ENCODE data around the gene CCNL2. TPM values are rescaled to one million over a fixed set of nuclear protein-coding genes. Genes with fewer than 3 reads are reported as not detected.
"Not testable (repeated sequence)": the region's sequence is repeated elsewhere in the genome, so short reads cannot be mapped to it uniquely, and the experiment has no call there.

Gene CCNL2
- polyA plus RNA-seq, 3 donors = 103 to 173 (median 106) TPM

DNA sequence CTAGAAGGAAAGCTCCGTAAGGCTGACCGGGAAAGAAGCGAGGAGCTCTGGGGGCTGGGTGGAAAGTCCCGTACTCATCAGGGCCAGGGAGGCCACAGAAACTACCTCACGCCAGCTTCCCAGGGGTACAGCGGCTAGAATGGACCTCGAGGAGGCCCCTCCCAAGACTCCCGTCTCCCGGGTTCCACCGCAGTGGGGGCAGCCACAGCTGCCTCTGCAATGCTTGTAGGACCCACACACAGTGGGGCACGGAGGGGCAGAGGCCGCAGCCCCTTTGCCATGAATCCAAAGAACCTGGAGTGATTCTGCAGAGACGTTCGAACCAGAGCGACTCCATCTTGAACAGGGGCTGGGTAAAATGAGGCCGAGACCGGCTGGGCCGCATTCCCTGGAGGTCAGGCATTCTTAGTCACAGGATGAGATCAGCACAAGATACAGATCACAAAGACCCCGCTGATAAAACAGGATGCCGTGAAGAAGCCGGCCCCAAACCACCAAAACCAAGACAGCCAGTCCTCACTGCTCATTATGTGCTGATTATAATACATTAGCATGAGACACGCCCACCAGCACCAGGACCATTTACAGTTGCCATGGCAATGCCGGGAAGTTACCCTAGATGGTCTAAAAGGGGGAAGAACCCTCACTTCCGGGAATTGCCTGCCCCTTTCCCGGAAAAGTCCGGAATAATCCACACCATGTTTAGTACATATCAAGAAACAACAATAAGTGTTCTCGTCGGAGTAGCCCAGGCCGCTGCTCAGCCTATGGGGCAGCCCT is 23.5 kb upstream of the CCNL2 start:
- no peak overlapping the region for H3K27ac ChIP-seq (ENCODE audit: low read depth, low read length)

DNA sequence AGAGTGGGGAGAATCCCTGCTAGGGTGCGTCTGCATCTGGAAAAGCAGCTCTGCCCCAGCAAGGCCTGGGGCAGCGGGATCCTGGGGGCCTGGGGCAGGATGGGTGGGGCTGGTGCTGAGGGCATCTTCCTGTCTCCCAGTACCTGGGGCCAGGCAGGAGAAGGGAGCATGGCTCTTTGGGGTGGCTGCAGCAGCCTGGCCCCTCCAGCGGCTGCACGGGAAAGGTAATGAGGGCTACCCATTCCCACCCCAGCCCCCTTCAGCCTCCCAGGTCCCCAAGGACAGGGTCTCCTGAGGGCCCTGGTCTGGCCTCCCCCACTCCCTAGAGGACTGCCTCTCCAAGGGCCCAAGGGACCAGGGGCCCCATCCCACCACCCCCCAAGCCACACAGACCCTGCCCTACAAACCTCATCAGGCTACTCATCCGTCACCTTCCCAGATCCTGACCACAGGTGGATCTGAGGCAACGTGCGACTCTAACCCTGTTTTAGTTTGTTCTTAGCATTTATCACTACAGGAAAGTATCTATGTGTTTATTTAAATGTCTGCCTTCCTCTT is 22.9 kb upstream of the CCNL2 start:
- no peak overlapping the region for H3K27ac ChIP-seq (ENCODE audit: low read depth, low read length)
- WGBS, 3 donors = 86 to 91% (median 88%) methylated on average over 7 of the region's 7 CpGs

More for the DNA sequence above, 23.5 kb upstream of the CCNL2 start:
- WGBS, 3 donors = 55 to 76% (median 64%) methylated on average over 29 of the region's 29 CpGs

DNA sequence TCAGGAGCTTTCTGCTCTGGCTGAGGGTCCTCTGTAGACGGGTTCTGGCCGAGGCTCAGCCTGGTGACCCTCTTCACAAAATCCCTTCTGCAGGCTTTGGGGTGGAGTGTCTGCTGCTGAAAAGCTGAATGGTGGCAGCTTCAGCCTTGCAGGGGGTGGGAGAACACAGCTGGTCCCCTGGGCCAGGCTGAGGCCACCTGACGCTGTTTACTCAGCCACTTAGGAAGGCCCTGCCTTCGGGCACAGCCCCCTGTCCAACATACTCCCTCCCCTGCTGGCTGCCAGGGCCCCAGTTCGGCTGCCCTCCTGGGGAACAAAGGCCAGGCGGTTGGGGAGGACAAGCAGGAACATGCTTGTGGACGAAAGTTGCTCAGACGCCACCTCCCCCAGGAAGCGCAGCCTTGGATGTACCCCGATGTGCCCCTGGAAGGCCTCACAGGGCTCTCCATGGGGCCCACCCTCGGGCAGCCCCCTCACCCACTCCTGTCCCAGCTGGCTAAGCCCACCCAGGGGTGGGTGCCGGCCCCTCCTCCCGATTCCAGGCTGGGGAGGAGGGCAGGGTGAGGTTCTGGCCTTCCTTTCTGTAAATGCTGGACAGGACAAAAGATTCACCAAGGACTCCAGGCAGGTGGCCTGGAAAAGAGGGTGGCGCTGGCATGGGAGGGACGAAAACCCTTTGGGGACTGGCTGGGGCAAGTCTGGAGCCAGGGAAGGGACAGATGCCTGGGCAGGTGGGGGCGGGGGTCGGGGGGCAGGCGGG is 22.2 kb upstream of the CCNL2 start, which contains the start of gene ANKRD65:
ANKRD65 (minus strand) TSS at position 130 of the 760 bp plus-strand sequence. CDS start 271 bp downstream, outside the sequence.
- no peak within 1 kb of the TSS for H3K27ac ChIP-seq (ENCODE audit: low read depth, low read length)
- WGBS, 3 donors = 53 to 88% (median 85%) methylated on average over 18 of the region's 18 CpGs

DNA sequence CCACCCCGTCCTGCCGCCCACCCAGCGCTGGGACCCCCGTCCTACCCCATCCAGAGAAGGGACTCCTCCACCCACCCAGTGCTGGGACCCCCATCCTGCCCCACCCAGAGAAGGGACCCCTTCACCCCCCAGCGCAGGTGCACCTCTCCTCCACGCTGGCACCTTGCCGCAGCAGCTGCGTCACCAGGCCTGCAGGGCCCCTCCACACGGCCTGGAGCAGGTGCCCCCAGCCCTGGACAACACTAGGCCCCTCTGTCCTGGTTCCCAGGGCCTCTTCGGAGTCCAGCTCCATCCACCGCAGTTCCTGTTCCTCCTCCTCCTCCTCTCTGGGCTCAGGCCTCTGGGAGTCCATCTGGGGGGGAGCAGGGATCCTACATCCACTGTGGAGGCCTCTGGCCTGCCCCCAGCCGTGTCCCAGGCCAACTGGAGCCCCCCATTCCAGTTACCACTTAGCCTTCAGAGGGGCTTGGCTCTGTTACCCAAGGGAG is 21.6 kb upstream of the CCNL2 start:
- 30 to 73% (median 54%) methylated on average over 11 to 12 of the region's 12 CpGs for WGBS, 3 donors
- H3K27ac ChIP-seq (ENCODE audit: low read depth, low read length) = no peak overlapping the region

DNA sequence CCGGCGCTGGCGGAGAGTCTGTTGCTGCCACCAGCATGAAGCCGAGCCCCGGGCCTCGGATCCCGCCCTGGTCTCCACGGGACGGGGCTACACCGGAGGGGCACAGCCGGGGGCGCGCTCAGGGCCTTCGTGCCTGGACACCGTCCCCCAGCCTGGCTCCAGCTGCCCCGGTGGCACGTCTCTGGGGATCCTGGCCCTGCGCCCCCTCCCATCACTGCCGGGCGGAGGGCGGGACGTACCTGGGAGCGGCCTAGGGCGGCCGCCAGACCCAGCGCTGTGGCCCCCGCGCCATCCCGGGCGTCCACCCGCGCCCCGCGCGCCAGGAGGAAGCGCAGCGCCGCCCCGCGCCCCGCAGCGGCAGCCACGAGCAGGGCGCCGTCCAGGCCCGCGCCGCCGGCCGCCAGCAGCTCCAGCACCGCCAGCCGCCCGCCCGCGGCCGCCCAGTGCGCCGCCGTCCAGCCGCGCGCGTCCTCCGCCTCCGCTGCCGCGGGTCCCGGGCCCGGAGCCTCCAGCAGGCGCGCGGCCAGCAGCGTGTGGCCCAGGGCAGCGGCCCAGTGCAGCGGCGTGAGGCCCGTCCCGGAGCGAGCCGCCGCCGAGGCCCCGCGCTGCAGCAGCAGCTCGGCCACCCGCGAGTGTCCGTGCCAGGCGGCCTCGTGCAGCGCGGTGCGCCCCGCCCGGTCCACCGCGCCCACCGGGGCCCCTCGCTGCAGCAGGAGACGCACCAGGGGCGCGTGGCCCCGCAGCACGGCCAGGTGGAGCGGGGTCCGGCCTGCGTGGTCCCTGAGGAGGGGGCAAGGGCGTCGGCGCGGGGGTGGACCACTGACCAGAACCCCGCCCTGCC is 20.9 kb upstream of the CCNL2 start:
- 10 to 12% (median 11%) methylated on average over 56 to 112 of the region's 112 CpGs for WGBS, 3 donors
- no peak overlapping the region for H3K27ac ChIP-seq (ENCODE audit: low read depth, low read length)

DNA sequence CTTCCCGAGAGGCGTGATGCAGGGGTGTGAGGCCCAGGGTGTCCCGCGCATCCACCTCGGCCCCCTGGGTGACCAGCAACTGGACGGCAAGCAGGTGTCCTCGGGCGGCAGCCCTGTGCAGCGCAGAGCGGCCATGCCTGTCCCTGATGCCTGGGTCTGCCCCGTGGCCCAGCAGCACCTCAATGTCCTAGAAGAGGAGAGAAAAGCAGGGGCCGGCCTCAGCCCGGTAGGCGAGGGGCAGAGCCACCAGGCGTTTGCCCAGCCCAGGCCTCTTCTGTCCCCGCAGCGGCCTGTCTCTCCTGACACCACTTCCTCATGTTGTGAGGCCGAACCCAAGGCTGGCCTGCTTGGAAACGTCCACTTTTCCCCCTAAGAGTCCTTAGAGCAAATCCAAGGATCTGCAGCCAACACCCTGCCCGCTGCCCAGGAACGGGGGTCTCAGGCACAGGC is 20.3 kb upstream of the CCNL2 start:
- WGBS, 3 donors = 60 to 84% (median 78%) methylated on average over 18 to 21 of the region's 21 CpGs

DNA sequence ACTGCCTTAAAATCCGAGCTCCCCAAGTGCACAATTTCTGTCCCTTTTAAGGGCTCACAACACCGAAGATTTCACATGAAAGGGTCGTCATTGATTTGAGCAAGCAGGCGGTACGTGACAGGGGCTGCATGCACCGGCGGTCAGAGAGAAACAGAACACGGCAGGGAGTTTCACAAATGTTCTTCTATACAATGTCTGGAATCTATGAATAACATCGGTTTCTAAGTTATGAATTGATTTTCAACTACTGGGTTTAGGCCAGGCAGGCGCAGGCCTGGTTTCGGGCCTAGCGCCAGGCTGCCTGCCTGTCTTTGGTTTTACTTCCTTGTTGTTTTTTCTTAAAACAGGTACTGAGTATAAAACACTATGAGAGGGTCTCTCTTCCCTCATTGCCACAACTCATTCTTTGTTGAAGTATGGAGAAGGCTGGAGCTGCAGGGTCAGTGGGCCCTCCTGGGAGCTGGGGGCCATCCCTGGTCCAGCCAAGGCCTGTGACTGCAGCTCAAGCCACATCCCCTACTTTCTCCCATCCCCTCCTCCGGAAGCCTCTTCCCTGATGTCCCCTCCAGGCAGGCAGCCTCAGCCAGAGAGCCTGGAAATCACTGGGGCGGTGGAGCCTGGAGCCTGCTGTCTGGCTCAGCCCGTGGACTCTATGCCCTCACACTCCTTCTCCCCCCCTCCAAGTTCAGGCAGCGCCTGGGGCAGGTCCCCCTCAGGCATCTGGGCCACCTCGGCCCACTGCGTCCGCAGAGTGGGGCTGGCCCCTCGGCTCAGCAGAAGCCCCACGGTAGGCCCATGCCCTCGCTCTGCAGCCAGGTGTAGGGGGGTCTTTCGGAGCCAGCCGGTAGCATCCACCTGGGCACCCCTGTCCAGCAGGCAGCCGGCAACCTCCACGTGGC is 19.6 kb upstream of the CCNL2 start:
- H3K27ac ChIP-seq (ENCODE audit: low read depth, low read length) = no peak overlapping the region
- 69 to 95% (median 89%) methylated on average over 23 to 26 of the region's 26 CpGs for WGBS, 3 donors

More for the DNA sequence above, 20.3 kb upstream of the CCNL2 start:
- H3K27ac ChIP-seq (ENCODE audit: low read depth, low read length) = no peak overlapping the region

DNA sequence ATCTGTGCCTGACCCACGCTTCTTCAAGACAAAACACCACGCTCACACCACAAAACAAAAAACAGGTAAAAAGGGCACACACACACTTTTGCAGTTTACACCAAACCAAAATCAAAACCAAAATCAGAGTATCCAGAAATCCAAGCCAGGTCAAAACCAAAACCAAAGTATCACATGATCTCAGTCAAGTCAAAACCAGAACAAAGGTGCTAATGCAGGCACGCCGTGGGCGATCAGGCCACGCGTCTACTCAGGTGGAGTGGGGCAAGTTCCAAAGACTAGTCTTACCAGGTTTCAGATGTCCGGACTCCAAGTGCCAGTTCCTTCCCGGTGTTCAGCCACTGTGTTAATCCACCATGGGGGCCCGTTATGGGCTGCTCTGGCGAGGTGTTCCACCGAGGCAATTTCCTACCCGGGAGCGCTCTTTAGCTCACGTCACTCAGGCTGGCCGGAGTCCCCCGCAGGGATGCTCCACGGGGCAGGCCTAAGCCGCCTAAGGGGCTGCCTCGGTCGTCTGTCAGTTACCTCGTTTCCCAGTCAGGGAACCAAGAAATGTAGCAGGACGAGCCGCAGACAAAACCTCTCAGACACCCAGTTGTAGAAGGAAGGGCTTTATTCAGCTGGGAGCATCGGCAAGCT is 18.8 kb upstream of the CCNL2 start:
- H3K27ac ChIP-seq (ENCODE audit: low read depth, low read length) = not testable (repeated sequence)
- WGBS, 3 donors = 65 to 93% (median 91%) methylated on average over 25 of the region's 25 CpGs

DNA sequence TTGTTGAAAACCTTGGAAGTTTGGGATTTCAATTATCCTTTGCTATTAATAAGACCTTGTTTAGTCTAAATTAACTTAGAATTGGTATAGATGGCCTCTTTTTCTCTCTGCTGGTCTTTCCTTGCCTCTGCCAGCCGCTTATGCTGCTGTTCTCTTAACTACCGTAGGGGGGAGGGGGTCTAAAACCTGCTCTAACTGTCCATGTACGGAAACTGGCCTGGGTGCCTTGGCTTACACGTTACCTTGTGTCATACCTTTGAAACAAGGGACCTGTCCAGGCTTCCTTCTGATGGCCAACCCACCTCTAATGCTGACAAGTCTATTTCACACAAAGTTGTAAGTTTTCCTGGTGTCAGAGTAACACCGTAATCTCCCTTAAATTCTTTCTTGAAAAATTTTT is 18.3 kb upstream of the CCNL2 start:
- 55 to 85% (median 80%) methylated on average over 5 of the region's 5 CpGs for WGBS, 3 donors
- H3K27ac ChIP-seq (ENCODE audit: low read depth, low read length) = not testable (repeated sequence)

DNA sequence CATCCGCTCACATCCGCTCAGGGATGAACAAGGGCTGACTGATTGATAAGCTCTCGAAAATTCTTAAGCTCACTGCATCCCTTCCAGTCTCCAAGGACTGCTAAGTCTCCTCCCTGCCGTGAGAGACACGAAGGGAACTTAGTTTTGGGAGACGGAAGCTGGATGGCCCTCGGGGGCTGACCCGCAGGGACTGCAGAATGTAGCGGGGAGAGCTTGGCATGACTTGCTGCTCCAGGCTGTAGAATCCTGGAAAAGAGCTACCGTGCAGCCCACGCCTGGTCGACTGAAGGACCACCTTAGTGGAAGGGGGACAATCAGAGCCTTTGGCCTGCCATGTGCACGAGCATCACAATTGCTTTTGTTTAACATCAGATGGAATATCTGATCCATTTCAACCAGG is 16.6 kb upstream of the CCNL2 start:
- 77 to 84% (median 81%) methylated on average over 13 of the region's 13 CpGs for WGBS, 3 donors
- no peak overlapping the region for H3K27ac ChIP-seq (ENCODE audit: low read depth, low read length)

DNA sequence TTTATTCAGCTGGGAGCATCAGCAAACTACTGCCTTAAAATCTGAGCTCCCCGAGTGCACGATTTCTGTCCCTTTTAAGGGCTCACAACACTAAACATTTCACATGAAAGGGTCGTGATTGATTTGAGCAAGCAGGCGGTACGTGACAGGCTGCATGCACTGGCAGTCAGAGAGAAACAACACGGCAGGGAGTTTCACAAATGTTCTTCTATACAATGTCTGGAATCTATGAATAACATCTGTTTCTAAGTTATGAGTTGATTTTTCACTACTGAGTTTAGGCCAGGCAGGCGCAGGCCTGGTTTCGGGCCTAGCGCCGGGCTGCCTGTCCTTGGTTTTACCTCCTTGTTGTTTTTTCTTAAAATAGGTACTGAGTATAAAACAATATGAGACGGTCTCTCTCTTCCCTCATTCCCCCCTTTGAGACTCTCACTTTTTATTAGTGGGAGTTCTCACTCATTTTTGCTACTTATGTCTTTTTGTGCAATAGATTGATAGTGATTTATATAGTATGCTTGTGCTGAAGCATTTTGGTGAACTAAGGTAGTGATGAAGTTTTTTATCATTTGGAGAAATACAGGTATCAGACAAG is 13.3 kb upstream of the CCNL2 start:
- not testable (repeated sequence) for H3K27ac ChIP-seq (ENCODE audit: low read depth, low read length)
- WGBS, 3 donors = 91 to 95% (median 94%) methylated on average over 11 of the region's 11 CpGs

DNA sequence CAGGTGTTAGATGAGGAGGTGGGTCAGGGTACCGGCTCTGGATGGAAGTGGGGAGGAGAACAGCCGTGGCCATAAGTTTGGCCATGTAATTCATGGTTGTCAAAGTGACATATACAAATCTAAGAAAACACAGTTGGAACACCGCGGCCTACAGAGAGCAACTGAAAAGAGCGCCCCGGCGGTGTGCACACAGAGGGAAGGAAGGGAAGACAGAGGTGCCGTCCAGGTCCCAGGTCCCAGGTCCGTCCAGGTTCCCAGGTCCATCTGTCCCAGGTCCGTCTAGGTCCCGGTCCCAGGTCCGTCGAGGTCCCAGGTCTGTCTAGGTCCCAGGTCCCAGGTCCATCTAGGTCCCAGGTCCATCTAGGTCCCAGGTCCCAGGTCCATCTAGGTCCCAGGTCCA is 12.5 kb upstream of the CCNL2 start:
- H3K27ac ChIP-seq (ENCODE audit: low read depth, low read length) = no peak overlapping the region
- 92 to 96% (median 95%) methylated on average over 13 of the region's 13 CpGs for WGBS, 3 donors

DNA sequence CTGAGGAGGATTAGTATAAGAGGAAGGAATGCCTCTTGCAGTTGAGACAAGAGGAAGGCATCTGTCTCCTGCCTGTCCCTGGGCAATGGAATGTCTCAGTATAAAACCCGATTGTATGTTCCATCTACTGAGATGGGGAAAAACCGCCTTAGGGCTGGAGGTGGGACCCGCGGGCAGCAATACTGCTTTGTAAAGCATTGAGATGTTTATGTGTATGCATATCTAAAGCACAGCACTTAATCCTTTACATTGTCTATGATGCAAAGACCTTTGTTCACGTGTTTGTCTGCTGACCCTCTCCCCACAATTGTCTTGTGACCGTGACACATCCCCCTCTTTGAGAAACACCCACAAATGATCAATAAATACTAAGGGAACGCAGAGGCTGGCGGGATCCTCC is 11.1 kb upstream of the CCNL2 start:
- not testable (repeated sequence) for H3K27ac ChIP-seq (ENCODE audit: low read depth, low read length)
- WGBS, 3 donors = 69 to 75% (median 74%) methylated on average over 8 of the region's 8 CpGs

DNA sequence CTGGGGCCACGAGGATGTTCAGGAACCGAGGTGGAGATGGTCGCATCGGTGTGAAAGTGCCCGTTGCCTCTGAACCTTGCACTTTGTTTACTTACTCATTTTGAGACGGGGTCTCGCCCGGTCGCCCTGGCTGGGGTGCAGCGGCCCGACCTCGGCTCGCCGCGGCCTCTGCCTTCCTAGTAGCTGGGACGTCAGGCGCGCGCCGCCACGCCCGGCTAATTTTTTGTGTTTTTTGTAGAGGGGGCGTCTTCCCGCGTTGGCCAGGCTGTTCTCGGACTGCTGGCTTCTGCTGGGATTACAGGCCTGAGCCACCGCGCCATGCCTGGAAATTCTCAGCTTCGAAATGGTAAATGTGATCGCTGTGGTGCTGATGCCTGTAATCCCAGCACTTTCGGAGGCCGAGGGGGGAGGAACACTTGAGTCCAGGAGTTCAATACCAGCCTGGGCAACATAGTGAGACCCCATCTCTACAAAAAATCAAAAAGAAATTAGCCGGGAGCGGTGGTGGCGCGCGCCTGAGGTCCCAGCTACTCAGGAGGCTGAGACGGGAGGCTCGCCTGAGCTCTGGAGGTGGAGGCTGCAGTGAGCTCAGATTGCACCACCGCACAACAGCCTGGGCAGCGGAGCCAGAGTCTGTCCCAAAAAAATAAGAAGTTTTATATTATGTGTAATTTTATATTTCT is 8.6 kb upstream of the CCNL2 start:
- no peak overlapping the region for H3K27ac ChIP-seq (ENCODE audit: low read depth, low read length)
- 7 to 9% (median 9%) methylated on average over 41 of the region's 41 CpGs for WGBS, 3 donors

DNA sequence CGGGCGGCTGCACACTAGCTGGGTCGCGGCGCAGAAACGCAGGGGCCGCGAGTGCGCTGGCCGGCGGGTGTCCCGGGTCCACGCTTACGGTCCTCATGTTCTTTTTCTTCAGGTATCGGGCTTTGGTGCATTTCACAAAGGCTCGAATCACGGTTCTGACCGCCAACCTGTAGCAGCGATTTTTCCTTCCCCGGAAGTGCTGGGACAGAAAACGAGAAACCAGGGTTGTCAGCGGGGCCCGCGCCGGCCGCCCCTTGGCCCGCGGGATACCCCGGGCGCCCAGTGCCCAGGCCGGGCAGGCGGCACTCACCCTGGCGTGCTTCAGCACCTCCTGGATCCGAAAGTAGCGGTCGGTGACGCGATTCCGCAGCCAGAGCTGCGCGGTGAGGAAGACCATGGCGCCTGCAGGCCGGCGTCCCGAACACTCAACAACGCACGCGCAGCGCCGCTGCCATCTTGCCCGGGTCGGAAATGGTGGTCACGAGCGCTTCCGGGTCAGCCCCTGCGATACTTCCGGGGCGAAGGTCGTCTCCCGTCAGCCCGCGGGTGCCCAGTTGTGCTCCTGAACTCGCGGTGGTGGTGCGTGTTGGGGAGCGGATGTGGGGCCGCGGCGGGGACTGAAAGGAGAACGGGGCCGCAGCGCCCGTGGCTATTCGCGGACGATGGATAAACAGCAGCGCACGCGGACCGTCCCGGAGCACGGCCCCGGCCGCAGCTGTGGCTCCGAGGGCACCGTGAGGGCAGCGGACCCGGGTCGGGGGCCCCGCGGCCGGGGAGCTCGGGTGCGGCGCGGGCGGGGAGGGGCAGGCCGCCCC is 7.9 kb upstream of the CCNL2 start, which contains the start of gene MRPL20:
MRPL20 (minus strand) TSS at position 473 of the 815 bp plus-strand sequence; CDS start at position 397, 76 bp downstream.
- H3K27ac ChIP-seq (ENCODE audit: low read depth, low read length) = no peak within 1 kb of the TSS
- WGBS, 3 donors = 0 to 1% (median 1%) methylated on average over 93 to 98 of the region's 98 CpGs

Measured in adipose tissue (tissue), 3 donors.